ENCODE measurements around the gene NDUFAF7.
"Not testable (repeated sequence)": the region's sequence is repeated elsewhere in the genome, so short reads cannot be mapped to it uniquely, and the experiment has no call there.

The NDUFAF7 gene

DNA sequence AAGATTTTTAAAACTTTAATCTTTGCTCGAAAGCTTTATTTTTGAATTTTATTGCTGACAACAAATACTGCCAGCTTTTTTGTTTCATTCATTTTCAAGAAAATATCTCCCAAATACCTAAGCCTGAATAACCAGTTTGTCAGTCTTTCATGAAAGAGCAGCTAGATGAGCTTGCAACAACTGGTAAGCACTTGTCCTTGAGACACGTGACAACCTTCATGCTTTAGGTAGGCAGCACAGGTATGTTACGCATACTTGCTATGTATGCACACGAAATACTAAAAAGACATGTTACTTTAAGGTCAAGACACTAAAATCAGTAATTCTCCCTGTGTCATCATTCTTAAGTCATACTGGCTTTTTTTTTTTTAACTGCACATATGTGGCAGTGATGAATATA lies 12.4 kb upstream of the NDUFAF7 start (continued):
- TF ChIP-seq ZNF670 (tag by site-specific recombination; IDR thresholded peaks at IDR 0.05; ENCODE audit: low read depth) (no peak), ZNF138 (tag by site-specific recombination; IDR thresholded peaks at IDR 0.05; ENCODE audit: borderline replicate concordance) (no peak), BCL11A (tag by site-specific recombination; IDR thresholded peaks at IDR 0.05; ENCODE audit: low read depth) (no peak), FEZF1 (tag by site-specific recombination; IDR thresholded peaks at IDR 0.05) (no peak), ZNF843 (tag by site-specific recombination; IDR thresholded peaks at IDR 0.05) (no peak), MYNN (tag by site-specific recombination; IDR thresholded peaks at IDR 0.05; ENCODE audit: borderline replicate concordance) (no peak), ZNF785 (tag by site-specific recombination; IDR thresholded peaks at IDR 0.05) (no peak), ZSCAN30 (tag by site-specific recombination; IDR thresholded peaks at IDR 0.05) (no peak)
- TF ChIP-seq, protein P1, sequence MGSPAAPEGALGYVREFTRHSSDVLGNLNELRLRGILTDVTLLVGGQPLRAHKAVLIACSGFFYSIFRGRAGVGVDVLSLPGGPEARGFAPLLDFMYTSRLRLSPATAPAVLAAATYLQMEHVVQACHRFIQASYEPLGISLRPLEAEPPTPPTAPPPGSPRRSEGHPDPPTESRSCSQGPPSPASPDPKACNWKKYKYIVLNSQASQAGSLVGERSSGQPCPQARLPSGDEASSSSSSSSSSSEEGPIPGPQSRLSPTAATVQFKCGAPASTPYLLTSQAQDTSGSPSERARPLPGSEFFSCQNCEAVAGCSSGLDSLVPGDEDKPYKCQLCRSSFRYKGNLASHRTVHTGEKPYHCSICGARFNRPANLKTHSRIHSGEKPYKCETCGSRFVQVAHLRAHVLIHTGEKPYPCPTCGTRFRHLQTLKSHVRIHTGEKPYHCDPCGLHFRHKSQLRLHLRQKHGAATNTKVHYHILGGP (tag by site-specific recombination; IDR thresholded peaks at IDR 0.05), result no peak

DNA sequence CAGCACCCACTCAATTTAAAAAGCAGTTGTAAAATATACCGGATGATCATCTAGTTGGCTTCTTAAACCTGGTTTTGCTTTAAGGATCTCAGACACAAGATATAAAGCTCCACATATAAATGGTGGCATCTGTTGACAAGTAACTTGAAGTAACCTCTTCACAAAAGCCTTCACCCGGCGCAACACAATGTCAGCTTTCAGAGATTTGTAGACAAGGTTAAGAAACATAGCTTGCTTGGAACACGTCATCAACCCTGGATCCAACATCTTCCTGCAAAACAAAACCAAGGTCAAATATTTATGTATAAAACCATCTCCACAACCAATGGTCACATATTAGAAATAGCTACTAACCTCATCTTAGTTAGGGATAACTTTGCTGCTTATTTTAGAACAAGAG lies 8.3 kb upstream of the NDUFAF7 start:
- H3K4me3 ChIP-seq (ENCODE audit: low read depth, low read length), result no peak overlapping the region
- no peak overlapping the region for H3K27ac ChIP-seq (ENCODE audit: extremely low read depth, low read depth, low read length)
- ChIA-PET POLR2A (interaction anchor here (1.4 kb wide), 2 partner anchors 9 to 12 kb away, joined by 4 to 5 read pairs; partner anchors contain the start of genes CEBPZ and NDUFAF7), CTCF (interaction anchor here (0.6 to 1.6 kb wide), 4 partner anchors 11 to 668 kb away, joined by 3 to 4 read pairs (median 3); no protein-coding TSS in a partner anchor)
- no peaks in the 10 kb centered on the region; the same call in 1 of the 2 replicates for H3K4me1 ChIP-seq (ENCODE audit: control insufficient read depth, insufficient read depth, low read length)
- no peaks in the 10 kb centered on the region for H3K9me3 ChIP-seq (ENCODE audit: control insufficient read depth, insufficient read depth, low read depth, low read length)
- TF ChIP-seq PRDM4 (tag by site-specific recombination; IDR thresholded peaks at IDR 0.05), result no peak
- TF ChIP-seq ZNF626 (tag by site-specific recombination; IDR thresholded peaks at IDR 0.05), result no peak
- TF ChIP-seq ZIC2 (tag by site-specific recombination; IDR thresholded peaks at IDR 0.05), result no peak
- H3K36me3 ChIP-seq (ENCODE audit: control insufficient read depth in 2 of 2, insufficient read depth in 1 of 2, low read length in 2 of 2), result peaks cover 65 to 81% of the 10 kb centered on the region in 2 experiments

- H3K36me3 ChIP-seq (ENCODE audit: control insufficient read depth in 2 of 2, insufficient read depth in 1 of 2, low read length in 2 of 2), result peaks cover 63 to 79% of the 10 kb centered on the region in 2 experiments
- ChIA-PET POLR2A (no interaction called here), CTCF (interaction anchor here (0.6 to 1.6 kb wide), 2 partner anchors 667 to 1801 kb away, joined by 3 to 4 read pairs; no protein-coding TSS in a partner anchor)
- no peak overlapping the region for H3K4me3 ChIP-seq (ENCODE audit: low read depth, low read length)
- TF ChIP-seq OVOL3 (tag by site-specific recombination; IDR thresholded peaks at IDR 0.05) (no peak), REST (tag by site-specific recombination; IDR thresholded peaks at IDR 0.05) (peak; percentile 86), ZNF366 (tag by site-specific recombination; conservative IDR thresholded peaks at IDR 0.05) (no peak), ZFP69B (tag by site-specific recombination; IDR thresholded peaks at IDR 0.05) (no peak), ZNF777 (tag by site-specific recombination; IDR thresholded peaks at IDR 0.05; ENCODE audit: borderline replicate concordance) (no peak), ZNF558 (tag by site-specific recombination; IDR thresholded peaks at IDR 0.05) (no peak), ZNF274 (IDR thresholded peaks at IDR 0.05; ENCODE audit: low read length) (no peak), ZNF274 (tag by site-specific recombination; IDR thresholded peaks at IDR 0.05; ENCODE audit: borderline replicate concordance) (no peak), ZNF114 (tag by site-specific recombination; IDR thresholded peaks at IDR 0.05) (no peak), ZFP3 (tag by site-specific recombination; IDR thresholded peaks at IDR 0.05; ENCODE audit: low read depth) (no peak)
- no peaks in the 10 kb centered on the region; the same call in 1 of the 2 replicates for H3K4me1 ChIP-seq (ENCODE audit: control insufficient read depth, insufficient read depth, low read length)
- H3K9me3 ChIP-seq (ENCODE audit: control insufficient read depth, insufficient read depth, low read depth, low read length), result no peaks in the 10 kb centered on the region
- H3K27ac ChIP-seq (ENCODE audit: extremely low read depth, low read depth, low read length), result no peak overlapping the region
These were observed 7.4 kb upstream of the NDUFAF7 start for GRCh38 chr2:37224063-37224462.

DNA sequence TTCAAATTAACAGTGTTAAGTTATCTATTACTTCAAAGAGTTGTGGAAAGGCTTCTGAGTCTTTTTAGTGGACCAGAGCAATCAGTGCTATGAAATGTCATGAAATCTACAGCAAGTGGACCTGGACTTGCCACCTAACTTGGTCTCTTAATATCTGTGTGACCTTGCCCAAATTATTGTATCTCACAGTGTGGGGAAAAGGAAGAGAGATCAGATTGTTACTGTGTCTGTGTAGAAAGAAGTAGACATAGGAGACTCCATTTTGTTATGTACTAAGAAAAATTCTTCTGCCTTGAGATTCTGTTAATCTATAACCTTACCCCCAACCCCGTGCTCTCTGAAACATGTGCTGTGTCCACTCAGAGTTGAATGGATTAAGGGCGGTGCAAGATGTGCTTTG lies 6.3 kb upstream of the NDUFAF7 start:
- H3K27ac ChIP-seq (ENCODE audit: extremely low read depth, low read depth, low read length); POLR2A ChIA-PET; CTCF ChIA-PET; H3K4me3 ChIP-seq (ENCODE audit: low read depth, low read length); H3K4me1 ChIP-seq (ENCODE audit: control insufficient read depth, insufficient read depth, low read length); H3K9me3 ChIP-seq (ENCODE audit: control insufficient read depth, insufficient read depth, low read depth, low read length): not testable (repeated sequence)
- peaks cover 54 to 75% of the 10 kb centered on the region in 2 experiments for H3K36me3 ChIP-seq (ENCODE audit: control insufficient read depth in 2 of 2, insufficient read depth in 1 of 2, low read length in 2 of 2)

Data from HEK293 (cell line).